ENCODE measurements around the gene IQSEC2.

- TF ChIP-seq CTCF (IDR thresholded peaks at IDR 0.05) (no peak), POLR2A (IDR thresholded peaks at IDR 0.05) (no peak), POLR2AphosphoS5 (IDR thresholded peaks at IDR 0.05) (no peak)
Observed at GRCh38 chrX:53321943-53322497, 40.6 kb upstream of the IQSEC2 start.
